GM10266 (cell line): ENCODE measurements around the gene BEND6.

ENCODE experiments used
- DNase-seq: peaks from one replicate; pipeline ENCODE4 v3.0.0; 2012; ENCODE audit errors: extremely low spot score
- CTCF ChIP-seq: IDR thresholded peaks from 2 replicates; pipeline ENCODE4 v1.5.1; 2012; ENCODE audit warnings: mild to moderate bottlenecking, low read depth; ENCODE audit not compliant: control insufficient read depth, insufficient read depth; ENCODE audit errors: missing control alignments

Gene BEND6

GRCh38 chr6:56930846-56931245 is 24.1 kb upstream of the BEND6 start:
- TF ChIP-seq CTCF: no peak
- DNase-seq: no peak

GRCh38 chr6:56932910-56933477 is 21.9 kb upstream of the BEND6 start:
- no peak for DNase-seq
- TF ChIP-seq CTCF: no peak

GRCh38 chr6:56933650-56934049 is 21.3 kb upstream of the BEND6 start:
- TF ChIP-seq CTCF: no peak
- no peak for DNase-seq

GRCh38 chr6:56934876-56935275 is 20.0 kb upstream of the BEND6 start:
- no peak for TF ChIP-seq CTCF

GRCh38 chr6:56936466-56936865 is 18.4 kb upstream of the BEND6 start:
- DNase-seq: no peak
- TF ChIP-seq CTCF: no peak

More at GRCh38 chr6:56934876-56935275, 20.0 kb upstream of the BEND6 start:
- no peak for DNase-seq

GRCh38 chr6:56938649-56939191 is 16.2 kb upstream of the BEND6 start:
- no peak for TF ChIP-seq CTCF

GRCh38 chr6:56940463-56940862 is 14.4 kb upstream of the BEND6 start:
- TF ChIP-seq CTCF: no peak
- DNase-seq: no peak

More at GRCh38 chr6:56938649-56939191, 16.2 kb upstream of the BEND6 start:
- no peak for DNase-seq
